Measurements from ENCODE around the gene OSM.

The OSM gene

GRCh38 chr22:30279046-30279788, 12.6 kb upstream of the OSM start:
- Histone ChIP-seq H3K36me3 (ENCODE audit: insufficient read depth, low read length) (no peaks in the 10 kb centered on the region), H3K27ac (ENCODE audit: low read depth, low read length, poor library complexity, severe bottlenecking) (no peak overlapping the region), H3K79me2 (ENCODE audit: insufficient read depth, low read length) (no peaks in the 10 kb centered on the region), H3K9me2 (ENCODE audit: low read depth, low read length) (no peaks in the 10 kb centered on the region), H3K27me3 (ENCODE audit: insufficient read depth, low read length) (peaks cover 6% of the 10 kb centered on the region; the same call in 1 of the 2 replicates), H3K9ac (ENCODE audit: low read length) (no peak overlapping the region), H3K4me3 (ENCODE audit: low read depth, low read length, poor library complexity, severe bottlenecking) (no peak overlapping the region), H3K4me1 (ENCODE audit: insufficient read depth, low read length, severe bottlenecking) (no peaks in the 10 kb centered on the region), H4K20me1 (ENCODE audit: insufficient read depth, low read length) (no peaks in the 10 kb centered on the region), H3K9me3 (ENCODE audit: low read length) (no peaks in the 10 kb centered on the region), H2AFZ (ENCODE audit: low read length) (no peak overlapping the region), H3K4me2 (ENCODE audit: low read length) (no peak overlapping the region), H3F3A (ENCODE audit: insufficient read depth, low read length) (no peaks in the 10 kb centered on the region)
- TF ChIP-seq CTCF (IDR thresholded peaks at IDR 0.05; ENCODE audit: low read length) (no peak), EZH2 (IDR thresholded peaks at IDR 0.05; ENCODE audit: borderline replicate concordance, low read length) (no peak)

- Histone ChIP-seq H2AFZ (ENCODE audit: low read length) (no peak overlapping the region), H3K79me2 (ENCODE audit: insufficient read depth, low read length) (no peaks in the 10 kb centered on the region), H3K4me2 (ENCODE audit: low read length) (no peak overlapping the region), H3K36me3 (ENCODE audit: insufficient read depth, low read length) (no peaks in the 10 kb centered on the region), H3K4me1 (ENCODE audit: insufficient read depth, low read length, severe bottlenecking) (no peaks in the 10 kb centered on the region), H3F3A (ENCODE audit: insufficient read depth, low read length) (no peaks in the 10 kb centered on the region), H3K27me3 (ENCODE audit: insufficient read depth, low read length) (peaks cover 6% of the 10 kb centered on the region; the same call in 1 of the 2 replicates), H3K4me3 (ENCODE audit: low read depth, low read length, poor library complexity, severe bottlenecking) (no peak overlapping the region), H3K9ac (ENCODE audit: low read length) (no peak overlapping the region), H3K9me3 (ENCODE audit: low read length) (no peaks in the 10 kb centered on the region), H3K9me2 (ENCODE audit: low read depth, low read length) (no peaks in the 10 kb centered on the region), H3K27ac (ENCODE audit: low read depth, low read length, poor library complexity, severe bottlenecking) (no peak overlapping the region), H4K20me1 (ENCODE audit: insufficient read depth, low read length) (no peaks in the 10 kb centered on the region)
- TF ChIP-seq EZH2 (IDR thresholded peaks at IDR 0.05; ENCODE audit: borderline replicate concordance, low read length) = no peak
- TF ChIP-seq CTCF (IDR thresholded peaks at IDR 0.05; ENCODE audit: low read length) = no peak
Measured at GRCh38 chr22:30277547-30278344, 11.1 kb upstream of the OSM start.

DNA sequence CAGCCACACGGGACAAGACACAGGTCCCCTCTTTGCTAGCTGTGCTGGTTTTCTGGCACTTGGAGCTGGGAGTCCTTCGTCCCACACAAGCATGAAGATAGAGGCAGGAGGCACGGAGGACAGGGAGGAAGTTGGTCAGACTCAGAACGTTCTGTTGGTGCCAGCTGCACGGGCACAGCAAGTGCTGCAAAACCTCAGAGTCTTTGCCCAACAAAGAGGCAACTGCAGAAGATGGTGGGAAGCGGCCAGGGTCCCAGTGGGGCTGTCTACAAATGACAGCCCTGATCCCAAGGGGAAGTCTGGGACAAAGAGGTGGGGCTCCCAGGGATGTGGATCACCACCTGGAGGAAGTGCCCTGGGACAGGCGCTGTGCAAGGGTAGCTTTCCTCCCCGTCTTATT, 9.4 kb upstream of the OSM start:
- TF ChIP-seq CTCF (IDR thresholded peaks at IDR 0.05; ENCODE audit: low read length) (no peak), EZH2 (IDR thresholded peaks at IDR 0.05; ENCODE audit: borderline replicate concordance, low read length) (no peak)
- Histone ChIP-seq H3K27me3 (ENCODE audit: insufficient read depth, low read length) (peaks cover 6% of the 10 kb centered on the region; the same call in 1 of the 2 replicates), H2AFZ (ENCODE audit: low read length) (no peak overlapping the region), H3K27ac (ENCODE audit: low read depth, low read length, poor library complexity, severe bottlenecking) (no peak overlapping the region), H4K20me1 (ENCODE audit: insufficient read depth, low read length) (no peaks in the 10 kb centered on the region), H3K4me1 (ENCODE audit: insufficient read depth, low read length, severe bottlenecking) (no peaks in the 10 kb centered on the region), H3K9me2 (ENCODE audit: low read depth, low read length) (no peaks in the 10 kb centered on the region), H3K9me3 (ENCODE audit: low read length) (no peaks in the 10 kb centered on the region), H3K36me3 (ENCODE audit: insufficient read depth, low read length) (no peaks in the 10 kb centered on the region), H3F3A (ENCODE audit: insufficient read depth, low read length) (no peaks in the 10 kb centered on the region), H3K4me2 (ENCODE audit: low read length) (no peak overlapping the region), H3K4me3 (ENCODE audit: low read depth, low read length, poor library complexity, severe bottlenecking) (no peak overlapping the region), H3K9ac (ENCODE audit: low read length) (no peak overlapping the region), H3K79me2 (ENCODE audit: insufficient read depth, low read length) (no peaks in the 10 kb centered on the region)
